GM23338 (cell line): Measurements from ENCODE around the gene NAA25.
"Not testable (repeated sequence)": the region's sequence is repeated elsewhere in the genome, so short reads cannot be mapped to it uniquely, and the experiment has no call there.

Experiments
- CREB1 ChIP-seq: fragments of 250-450 bp; sonication (Bioruptor Pico); IDR thresholded peaks from 2 replicates; pipeline ENCODE4 v1.5.0; 2020; ENCODE audit warnings: low read depth, mild to moderate bottlenecking, moderate library complexity
- EZH2 ChIP-seq: fragments of 200-600 bp; sonication (generic); IDR thresholded peaks from one replicate; pipeline ENCODE4 v1.8.0; 2017; ENCODE audit warnings: antibody characterized with exemption, mild to moderate bottlenecking, low read depth; ENCODE audit not compliant: unreplicated experiment
- POLR2AphosphoS5 ChIP-seq: IDR thresholded peaks from 2 replicates; pipeline ENCODE4 v1.6.1; 2016; ENCODE audit warnings: antibody characterized with exemption, low read depth
- TF ChIP-seq, protein P1 (sequence below), 2 experiments: fragments of 200-600 bp in 1 of 2; sonication (generic) in 1 of 2; conservative IDR thresholded peaks; 2 replicates each; pipeline versions ENCODE4 v1.5.1 to v1.6.1; 2016 to 2017; ENCODE audit warnings: antibody characterized with exemption in 2 of 2, low read depth in 2 of 2, mild to moderate bottlenecking in 2 of 2, moderate library complexity in 1 of 2
- TF ChIP-seq, protein P2 (sequence below): IDR thresholded peaks from 2 replicates; pipeline ENCODE4 v1.6.1; 2016; ENCODE audit warnings: antibody characterized with exemption
- TF ChIP-seq, protein P3 (sequence below): IDR thresholded peaks from one replicate; pipeline ENCODE4 v1.6.1; 2018; ENCODE audit warnings: antibody characterized with exemption; ENCODE audit not compliant: unreplicated experiment

DNA sequence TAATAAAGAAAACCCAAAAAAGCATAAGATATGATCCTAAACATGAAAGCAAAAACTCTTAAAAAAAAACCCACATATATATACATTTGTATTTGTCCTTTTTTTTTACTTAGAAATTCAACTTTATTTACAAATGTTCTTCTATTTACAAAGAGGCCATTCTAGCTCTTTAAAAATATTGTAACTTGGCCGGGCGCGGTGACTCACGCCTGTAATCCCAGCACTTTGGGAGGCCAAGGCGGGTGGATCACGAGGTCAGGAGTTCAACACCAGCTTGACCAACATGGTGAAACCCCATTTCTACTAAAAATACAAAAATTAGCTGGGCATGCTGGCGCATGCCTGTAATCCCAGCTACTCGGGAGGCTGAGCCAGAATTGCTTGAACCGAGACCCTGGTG, 109.5 kb downstream of the NAA25 start:
- TF ChIP-seq, protein P1, sequence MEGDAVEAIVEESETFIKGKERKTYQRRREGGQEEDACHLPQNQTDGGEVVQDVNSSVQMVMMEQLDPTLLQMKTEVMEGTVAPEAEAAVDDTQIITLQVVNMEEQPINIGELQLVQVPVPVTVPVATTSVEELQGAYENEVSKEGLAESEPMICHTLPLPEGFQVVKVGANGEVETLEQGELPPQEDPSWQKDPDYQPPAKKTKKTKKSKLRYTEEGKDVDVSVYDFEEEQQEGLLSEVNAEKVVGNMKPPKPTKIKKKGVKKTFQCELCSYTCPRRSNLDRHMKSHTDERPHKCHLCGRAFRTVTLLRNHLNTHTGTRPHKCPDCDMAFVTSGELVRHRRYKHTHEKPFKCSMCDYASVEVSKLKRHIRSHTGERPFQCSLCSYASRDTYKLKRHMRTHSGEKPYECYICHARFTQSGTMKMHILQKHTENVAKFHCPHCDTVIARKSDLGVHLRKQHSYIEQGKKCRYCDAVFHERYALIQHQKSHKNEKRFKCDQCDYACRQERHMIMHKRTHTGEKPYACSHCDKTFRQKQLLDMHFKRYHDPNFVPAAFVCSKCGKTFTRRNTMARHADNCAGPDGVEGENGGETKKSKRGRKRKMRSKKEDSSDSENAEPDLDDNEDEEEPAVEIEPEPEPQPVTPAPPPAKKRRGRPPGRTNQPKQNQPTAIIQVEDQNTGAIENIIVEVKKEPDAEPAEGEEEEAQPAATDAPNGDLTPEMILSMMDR (conservative IDR thresholded peaks at IDR 0.05; ENCODE audit: low read depth in 2 of 2): not testable (repeated sequence)
- not testable (repeated sequence) for TF ChIP-seq POLR2AphosphoS5; EZH2; CREB1 (CRISPR knock-in tag)
- TF ChIP-seq, protein P2, sequence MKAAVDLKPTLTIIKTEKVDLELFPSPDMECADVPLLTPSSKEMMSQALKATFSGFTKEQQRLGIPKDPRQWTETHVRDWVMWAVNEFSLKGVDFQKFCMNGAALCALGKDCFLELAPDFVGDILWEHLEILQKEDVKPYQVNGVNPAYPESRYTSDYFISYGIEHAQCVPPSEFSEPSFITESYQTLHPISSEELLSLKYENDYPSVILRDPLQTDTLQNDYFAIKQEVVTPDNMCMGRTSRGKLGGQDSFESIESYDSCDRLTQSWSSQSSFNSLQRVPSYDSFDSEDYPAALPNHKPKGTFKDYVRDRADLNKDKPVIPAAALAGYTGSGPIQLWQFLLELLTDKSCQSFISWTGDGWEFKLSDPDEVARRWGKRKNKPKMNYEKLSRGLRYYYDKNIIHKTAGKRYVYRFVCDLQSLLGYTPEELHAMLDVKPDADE: not testable (repeated sequence)
- TF ChIP-seq, protein P3, sequence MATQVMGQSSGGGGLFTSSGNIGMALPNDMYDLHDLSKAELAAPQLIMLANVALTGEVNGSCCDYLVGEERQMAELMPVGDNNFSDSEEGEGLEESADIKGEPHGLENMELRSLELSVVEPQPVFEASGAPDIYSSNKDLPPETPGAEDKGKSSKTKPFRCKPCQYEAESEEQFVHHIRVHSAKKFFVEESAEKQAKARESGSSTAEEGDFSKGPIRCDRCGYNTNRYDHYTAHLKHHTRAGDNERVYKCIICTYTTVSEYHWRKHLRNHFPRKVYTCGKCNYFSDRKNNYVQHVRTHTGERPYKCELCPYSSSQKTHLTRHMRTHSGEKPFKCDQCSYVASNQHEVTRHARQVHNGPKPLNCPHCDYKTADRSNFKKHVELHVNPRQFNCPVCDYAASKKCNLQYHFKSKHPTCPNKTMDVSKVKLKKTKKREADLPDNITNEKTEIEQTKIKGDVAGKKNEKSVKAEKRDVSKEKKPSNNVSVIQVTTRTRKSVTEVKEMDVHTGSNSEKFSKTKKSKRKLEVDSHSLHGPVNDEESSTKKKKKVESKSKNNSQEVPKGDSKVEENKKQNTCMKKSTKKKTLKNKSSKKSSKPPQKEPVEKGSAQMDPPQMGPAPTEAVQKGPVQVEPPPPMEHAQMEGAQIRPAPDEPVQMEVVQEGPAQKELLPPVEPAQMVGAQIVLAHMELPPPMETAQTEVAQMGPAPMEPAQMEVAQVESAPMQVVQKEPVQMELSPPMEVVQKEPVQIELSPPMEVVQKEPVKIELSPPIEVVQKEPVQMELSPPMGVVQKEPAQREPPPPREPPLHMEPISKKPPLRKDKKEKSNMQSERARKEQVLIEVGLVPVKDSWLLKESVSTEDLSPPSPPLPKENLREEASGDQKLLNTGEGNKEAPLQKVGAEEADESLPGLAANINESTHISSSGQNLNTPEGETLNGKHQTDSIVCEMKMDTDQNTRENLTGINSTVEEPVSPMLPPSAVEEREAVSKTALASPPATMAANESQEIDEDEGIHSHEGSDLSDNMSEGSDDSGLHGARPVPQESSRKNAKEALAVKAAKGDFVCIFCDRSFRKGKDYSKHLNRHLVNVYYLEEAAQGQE: not testable (repeated sequence)
